T-helper 2 cell treated with Interferon-gamma antibody and Interleukin-4, amounts not matched to agents 100 ng/mL and 5 ng/mL, for 36 hours (primary cell): ENCODE measurements around the gene ELL. TPM values are rescaled to one million over a fixed set of nuclear protein-coding genes. Genes with fewer than 3 reads are reported as not detected.

Experiments used
- intact Hi-C: fragments of 100-400 bp; cut with micrococcal nuclease; formaldehyde crosslinking; loops from one replicate; pipeline ENCODE4 v1.15.1; 2023
- total RNA-seq: library from RNA; stranded (reverse); gene quantifications from 2 replicates; pipeline ENCODE4 v1.2.3, GENCODE V29; 2022

Gene ELL
- total RNA-seq, 1 donor from 2014 or later = 23.3 TPM

DNA sequence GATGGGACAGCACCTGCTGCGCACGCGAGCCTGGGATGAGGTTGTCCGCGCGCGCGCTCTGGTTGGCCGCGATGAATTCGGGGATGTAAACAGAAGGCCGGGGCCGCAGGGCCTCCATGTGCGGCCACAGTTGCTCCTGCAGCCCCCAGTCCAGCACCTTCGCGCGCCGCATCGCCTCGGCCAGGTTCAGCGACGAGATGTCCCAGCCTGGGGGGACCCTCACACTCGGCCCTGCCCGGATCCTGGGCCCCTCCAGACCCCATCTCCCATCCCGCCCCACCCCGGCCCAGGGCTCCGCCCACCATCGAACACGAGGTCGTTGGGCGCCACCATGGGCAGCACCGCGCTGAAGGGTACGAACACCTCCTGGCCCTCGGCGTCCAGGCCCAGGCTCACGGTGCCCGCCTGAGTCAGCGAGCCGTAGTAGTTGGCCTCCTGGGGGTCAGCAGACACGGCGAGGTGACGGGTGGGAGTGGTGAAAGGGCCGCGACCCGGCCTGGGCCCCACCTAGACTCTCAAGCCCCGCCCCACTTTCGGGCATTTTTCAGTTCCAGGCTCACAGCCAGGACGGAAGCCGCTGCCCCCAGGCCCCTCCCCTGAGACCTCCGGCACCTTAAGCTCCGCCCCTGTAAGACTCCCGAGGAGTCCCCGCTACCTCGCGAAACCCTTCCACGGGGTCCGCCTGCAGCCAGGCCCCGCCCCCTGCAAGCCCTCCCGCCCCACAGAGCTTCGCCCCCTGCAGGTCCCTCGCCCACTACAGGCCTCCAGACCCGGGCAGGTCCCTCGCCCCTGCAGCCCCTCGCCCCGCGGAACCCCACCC is 85.0 kb downstream of the ELL start:
- intact Hi-C loops = no loop called here

GRCh38 chr19:18435842-18436670 is 85.8 kb downstream of the ELL start:
- intact Hi-C loops = no loop called here

GRCh38 chr19:18435178-18435841 is 86.6 kb downstream of the ELL start:
- intact Hi-C loops = no loop called here

DNA sequence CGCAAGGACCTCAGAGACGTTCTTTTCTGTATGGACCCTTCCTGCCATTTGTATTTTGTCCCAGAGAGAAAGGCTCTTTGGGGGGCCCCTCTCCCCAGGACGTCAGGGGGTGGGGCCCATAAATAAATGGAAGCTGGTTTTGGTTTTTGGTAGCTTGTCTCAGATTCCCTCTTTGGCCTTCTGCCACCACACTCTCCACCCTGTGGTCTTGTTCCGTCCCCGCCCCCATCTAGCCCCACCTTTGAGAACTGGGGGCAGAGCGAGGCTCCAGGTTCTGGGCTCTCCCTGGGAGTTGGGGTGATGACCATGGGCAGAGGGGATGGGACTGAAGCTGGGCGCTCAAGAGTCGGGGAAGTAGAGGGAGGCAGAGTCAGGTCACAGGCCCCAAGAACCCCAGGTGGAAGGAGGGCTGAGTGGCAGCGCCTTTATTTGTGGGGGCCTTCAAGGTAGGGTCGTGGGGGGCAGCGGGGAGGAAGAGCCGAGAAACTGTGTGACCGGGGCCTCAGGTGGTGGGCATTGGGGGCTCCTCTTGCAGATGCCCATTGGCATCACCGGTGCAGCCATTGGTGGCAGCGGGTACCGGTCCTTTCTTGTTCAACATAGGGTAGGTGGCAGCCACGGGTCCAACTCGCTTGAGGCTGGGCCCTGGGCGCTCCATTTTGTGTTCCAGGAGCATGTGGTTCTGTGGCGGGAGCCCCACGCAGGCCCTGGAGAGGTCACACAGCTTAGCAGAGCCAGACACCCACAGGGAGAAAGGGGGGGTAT is 87.3 kb downstream of the ELL start:
- intact Hi-C loops = no loop called here

DNA sequence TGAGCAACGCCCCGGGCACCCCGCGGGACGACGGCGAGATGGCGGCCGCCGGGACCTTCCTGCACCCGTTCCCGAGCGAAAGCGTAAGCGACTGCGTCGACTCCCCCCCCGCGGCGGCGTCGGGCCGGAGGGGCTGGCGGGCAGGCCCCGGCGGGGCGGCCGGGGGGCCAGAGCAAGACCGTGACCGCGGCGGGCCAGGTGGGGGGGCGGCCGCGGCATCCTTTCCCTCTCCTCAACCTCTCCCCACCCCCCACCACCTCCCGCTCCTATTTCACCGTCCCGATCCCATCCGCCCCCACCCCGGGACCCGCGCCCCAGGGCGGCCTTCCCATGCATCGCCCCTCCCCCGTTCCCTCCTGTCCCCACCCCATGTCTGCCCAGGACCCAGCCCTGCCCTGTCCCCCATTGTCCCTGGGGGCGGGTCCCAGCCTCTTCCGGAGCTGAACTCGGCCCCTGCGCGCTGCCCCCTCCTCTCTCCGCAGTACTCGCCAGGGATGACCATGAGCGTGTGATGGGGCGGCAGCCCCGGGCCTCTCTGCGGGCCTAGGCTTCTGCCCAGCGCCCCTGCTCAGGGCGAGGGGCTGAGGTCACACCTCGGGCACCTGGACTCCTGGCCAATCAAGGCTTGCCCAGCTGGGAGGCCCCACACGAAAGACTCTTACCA is 88.0 kb downstream of the ELL start:
- intact Hi-C loops = no loop called here

DNA sequence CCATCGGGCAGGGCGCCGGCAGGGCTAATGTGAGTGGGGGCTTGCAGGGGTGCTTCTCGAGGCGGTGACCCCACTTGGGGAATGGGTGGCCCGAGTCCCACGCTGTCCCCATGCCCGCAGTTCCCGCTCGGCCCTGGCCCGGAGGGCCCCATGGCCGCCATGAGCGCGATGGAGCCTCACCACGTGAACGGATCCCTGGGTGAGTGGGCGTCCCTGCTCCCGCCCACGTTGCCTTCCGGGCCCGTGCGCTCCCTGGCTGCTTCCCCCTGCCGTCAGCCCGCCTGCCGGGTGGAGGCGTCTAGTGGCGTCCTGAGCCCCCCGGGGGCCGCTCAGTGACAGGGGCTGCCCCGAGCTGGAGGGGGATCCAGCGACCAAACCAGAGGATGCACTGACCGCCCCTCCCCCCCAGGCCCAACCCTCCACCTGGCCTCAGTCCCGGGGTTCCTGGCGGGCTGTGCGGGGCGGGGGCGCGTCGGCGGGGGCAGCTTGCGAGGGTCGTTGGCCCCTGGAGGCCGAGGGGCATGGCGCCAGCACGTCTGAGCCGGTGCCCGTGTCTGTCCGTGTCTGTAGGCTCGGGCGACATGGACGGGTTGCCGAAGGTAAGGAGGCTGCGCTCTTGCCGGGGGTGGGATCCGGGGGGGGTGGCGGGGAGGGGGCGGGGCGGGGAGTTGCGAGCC is 88.7 kb downstream of the ELL start:
- intact Hi-C loops = no loop called here

DNA sequence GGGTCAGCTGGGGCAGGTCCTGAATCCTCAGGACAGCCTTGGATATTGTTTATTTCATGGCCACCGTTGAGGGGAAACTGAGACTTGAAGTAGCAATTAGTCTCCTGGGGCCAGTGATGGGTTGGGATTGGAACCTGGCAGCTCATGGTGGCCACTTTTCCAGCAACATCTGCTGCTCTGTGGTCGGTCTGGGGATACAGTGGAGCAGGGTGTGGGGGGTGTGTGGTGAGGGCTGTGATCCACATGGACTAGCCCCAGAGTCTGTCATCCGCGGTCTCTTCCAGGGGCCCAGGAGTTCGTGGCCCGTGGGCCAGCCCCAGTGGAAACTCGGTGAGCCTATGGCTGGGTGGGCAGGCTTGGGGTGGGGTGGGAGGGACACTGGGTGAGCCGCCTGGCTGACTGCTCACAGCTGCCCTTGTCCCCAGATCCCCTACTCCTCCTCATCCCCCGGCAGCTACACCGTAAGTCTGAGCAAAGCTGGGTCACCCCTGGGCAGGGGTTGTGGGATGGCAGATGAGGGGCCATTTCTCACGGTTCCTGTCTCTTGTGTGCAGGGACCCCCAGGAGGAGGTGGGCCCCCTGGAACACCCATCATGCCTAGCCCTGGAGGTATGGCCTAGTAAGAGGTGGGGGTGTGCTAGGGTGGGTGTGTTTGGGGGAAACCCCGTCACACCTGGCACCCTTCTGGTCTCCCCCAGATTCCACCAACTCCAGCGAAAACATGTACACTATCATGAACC is 89.4 kb downstream of the ELL start:
- intact Hi-C loops = no loop called here

DNA sequence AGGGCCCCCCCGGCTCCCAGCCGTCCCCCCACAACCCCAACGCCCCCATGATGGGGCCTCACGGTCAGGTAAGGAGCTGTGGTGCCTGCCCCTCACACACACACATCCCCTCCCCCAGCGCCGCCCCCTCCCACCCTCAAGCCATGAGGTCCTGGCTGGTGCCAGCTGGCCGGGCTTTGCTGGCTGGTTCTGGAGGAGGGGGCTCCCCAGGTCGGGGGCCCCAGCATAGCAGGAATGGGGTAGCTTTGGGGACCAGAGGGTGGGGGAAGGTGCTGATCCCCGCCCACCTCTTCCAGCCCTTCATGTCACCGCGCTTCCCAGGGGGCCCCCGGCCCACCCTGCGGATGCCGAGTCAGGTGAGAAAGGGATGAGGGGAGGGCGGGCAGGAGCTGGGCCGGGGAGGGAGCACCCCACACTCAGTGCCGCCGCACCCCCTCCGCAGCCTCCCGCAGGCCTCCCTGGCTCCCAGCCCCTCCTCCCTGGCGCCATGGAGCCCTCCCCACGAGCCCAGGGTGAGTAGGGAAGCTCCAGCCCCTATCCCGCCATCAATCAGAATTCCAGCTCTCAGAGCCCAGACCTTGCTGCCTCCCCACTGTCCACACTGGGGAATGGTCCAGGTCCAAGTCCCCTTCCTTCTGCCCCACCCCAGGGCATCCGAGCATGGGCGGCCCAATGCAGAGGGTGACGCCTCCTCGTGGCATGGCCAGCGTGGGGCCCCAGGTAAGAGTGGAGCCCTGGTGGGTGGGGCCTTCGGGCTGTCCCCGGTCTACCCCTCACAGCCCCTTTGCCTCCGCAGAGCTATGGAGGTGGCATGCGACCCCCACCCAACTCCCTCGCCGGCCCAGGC is 90.3 kb downstream of the ELL start:
- intact Hi-C loops = no loop called here

- intact Hi-C loops = no loop called here
Measured at GRCh38 chr19:18430417-18431144, 91.3 kb downstream of the ELL start.

DNA sequence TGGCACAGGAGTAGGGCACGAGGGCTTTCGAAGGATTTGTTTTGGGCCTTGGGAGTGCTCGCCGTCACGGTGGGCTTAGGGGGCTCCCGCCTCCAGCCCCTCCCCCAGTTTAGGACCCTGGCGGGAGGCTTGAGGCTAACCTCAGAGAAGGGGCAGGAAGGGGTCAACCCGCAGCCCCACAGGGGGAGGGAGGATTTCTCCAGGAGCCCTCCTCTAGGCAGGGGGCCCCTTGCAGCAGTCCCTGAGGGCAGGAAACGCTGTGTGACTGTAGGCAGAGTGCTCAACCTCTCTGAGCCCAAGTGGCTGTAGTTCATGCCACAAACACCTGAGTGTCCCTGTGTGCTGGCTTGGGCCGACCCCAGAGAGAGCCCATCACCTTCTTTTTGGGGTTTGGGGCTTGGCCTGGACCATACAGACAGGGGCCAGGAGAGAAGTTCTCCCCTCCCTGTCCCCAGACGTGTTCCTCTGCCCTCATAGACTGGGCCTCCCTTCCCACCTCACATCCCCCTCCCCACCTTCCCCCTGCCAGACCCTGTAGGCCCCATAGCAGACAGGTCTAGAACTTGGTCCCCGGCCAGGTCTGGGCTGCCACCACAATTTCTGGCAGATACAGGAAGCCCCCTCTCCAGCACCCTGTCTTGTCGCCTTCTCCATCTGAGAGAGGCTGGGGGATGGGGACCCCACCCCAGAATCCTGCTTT is 92.0 kb downstream of the ELL start:
- intact Hi-C loops = loop anchor here (1.0 kb wide), 1 partner anchor 11 kb away; the partner anchor contains the start of gene SSBP4

DNA sequence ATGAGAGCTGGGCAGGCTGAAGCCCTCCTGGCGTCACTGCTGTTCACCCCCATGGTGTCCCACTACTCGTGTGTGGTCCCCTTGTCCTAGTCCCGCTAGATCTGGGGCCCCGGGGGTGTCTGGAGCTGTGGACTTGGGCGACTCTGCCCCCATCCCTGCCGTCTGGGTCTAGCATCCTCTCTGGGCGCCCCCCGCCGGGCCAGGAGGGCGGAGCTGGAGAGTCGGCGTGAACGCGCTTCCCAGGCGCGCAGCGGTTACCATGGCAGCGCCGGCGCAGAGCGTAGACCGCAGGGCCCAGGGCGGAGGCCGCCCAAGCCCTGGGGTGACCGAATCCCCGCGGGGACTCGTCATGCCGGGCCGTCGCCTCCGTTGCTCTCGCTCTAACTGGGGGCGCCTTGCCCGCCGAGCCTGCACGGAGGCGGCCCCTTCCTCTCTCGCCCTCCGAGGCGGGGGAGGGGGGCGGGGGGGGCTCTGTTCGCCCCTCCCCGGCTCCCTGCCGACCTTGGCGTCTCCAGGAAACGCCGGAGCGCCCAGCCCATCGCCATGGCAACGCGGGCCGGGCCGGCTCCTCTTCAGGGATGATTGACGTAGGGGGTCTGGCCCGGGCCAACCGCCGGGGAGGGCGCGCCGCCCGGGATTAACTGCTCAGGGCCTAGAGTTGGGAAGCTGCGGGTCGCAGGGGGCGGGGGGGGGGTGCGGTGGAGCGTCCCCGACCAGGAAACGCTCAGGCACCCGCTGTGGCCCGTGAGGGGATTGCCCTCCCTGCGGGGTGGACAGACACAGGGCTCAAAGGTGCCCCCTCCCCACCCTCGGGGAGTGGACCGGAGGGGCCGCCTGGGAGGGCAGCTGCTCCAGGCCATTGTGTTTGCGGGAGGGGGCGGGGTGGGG is 92.8 kb downstream of the ELL start:
- intact Hi-C loops = loop anchor here (1.0 kb wide), 1 partner anchor 10 kb away; the partner anchor contains the start of gene SSBP4

GRCh38 chr19:18428173-18428786 is 93.6 kb downstream of the ELL start:
- intact Hi-C loops = no loop called here

DNA sequence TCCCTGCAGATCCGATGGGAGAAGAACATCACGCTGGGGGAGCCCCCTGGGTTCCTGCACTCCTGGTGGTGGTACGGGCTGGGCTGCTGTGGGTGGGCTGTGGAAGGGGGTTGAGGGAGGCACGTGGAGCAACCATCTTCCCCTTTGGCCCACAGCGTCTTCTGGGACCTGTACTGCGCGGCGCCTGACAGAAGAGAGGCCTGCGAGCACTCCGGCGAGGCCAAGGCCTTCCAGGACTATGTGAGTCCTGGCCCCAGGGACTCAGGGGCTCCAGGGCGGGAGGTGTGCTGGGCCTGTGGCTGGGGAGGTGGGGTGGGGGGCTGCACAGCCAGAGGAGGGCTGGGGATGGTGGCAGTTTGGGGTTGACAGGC is 94.1 kb downstream of the ELL start:
- intact Hi-C loops = no loop called here

DNA sequence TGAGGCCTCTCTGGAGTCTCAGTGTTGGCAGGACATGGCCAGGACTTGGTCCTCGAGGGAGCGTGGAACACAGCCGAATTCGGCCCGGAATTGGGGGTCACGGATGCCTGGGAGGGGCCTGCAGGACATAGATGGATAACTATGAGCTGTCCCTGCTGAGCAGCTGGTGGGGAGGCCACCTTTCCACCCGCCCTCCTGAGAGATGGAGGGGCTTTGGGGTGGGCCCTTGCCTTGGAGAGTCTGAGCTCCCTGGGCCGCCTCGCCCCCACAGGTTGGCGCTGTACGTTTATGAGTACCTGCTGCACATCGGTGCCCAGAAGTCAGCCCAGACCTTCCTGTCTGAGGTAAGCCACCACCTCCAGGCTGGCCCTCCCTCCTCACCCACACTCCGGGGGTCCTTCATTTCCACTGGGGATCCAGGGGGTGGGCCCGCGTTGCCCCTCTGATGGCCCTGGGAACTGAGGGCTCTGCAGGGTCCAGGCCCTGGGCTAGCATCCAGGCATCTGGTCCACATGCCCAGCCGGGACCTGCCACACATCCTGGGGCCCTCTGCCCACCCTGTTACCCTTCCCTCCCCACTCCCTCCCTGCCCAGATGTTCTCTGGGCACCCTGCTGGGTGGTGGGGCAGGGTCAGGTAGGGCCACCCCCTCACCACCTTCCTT is 94.7 kb downstream of the ELL start:
- intact Hi-C loops = no loop called here

DNA sequence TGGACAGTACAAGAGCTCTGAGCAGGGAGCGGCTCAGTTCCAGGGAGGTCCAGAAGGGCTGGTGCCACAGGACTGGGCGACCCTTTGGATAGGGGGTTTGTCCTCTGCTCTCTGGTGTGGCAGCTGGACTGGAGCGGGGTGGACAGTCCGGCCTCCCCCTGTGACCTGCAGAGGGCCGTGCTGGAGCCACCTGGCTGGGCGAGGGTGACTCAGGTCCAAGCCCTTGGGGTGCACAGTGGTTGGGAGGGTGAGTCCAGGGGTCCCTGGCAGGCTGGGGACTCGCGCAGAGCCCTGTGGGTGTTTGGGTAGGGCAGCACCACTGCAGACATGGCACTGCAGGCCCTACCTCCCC is 95.5 kb downstream of the ELL start:
- intact Hi-C loops = no loop called here
